Measurements from ENCODE around the gene SYPL1.

- no peak for TF ChIP-seq CTCF (IDR thresholded peaks at IDR 0.05; ENCODE audit: low read depth, low read length)
- no peak for TF ChIP-seq MYC (IDR thresholded peaks at IDR 0.05; ENCODE audit: low read depth, low read length)
- TF ChIP-seq POLR2A (IDR thresholded peaks at IDR 0.05; ENCODE audit: extremely low read depth, insufficient read length), result no peak
These were observed 27.1 kb downstream of the SYPL1 start for GRCh38 chr7:106085015-106085414.
